Gastrocnemius medialis (tissue), 4 donors: ENCODE results near the gene DPYSL4.

Experiments
- POLR2A ChIP-seq, 2 donors: fragments of 450-650 bp; IDR thresholded peaks; one replicate each; pipeline ENCODE4 v1.6.1; 2017; ENCODE audit warnings: antibody characterized with exemption in 2 of 2, mild to moderate bottlenecking in 2 of 2, moderate library complexity in 2 of 2
- TF ChIP-seq, protein P1 (sequence below), 5 experiments: fragments of 450-650 bp in 3 of 5; fragments of 200-600 bp in 2 of 5; sonication (generic) in 2 of 5; IDR thresholded peaks in 4 of 5; conservative IDR thresholded peaks in 1 of 5; 1 replicate in 4 of 5; 2 replicates in 1 of 5; pipeline ENCODE4 v1.5.1; 2016 to 2019; ENCODE audit warnings: antibody characterized with exemption in 5 of 5, mild to moderate bottlenecking in 3 of 5, moderate library complexity in 3 of 5

DNA sequence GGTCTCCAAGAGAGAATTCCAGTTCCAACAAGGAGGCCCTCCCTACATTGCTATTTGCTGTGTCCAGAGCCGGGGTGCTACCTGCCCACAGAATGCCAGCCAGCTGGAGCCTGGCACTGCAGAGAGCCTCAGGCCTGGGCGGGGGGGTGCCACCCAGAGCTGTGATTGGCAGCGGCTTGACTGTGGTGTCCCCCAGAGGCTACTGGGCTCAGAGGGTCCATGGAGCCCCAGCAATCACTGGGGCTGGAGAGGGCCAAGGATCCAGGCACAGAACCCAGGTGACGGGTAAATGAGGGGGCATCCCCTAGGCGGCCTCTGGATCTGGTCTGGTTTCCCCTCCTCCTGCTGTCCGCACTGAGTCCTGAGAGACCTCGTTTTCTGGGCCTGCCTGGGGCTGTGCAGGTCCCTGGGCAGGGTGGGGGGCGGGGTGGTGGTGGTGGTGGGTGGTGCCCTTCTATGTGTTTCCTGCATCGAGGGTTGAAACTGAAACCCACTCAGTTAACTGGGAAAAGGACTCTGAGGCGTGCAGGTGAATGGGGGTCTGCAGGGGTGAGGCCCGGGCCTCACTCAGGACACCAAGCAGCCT, 12.6 kb downstream of the DPYSL4 start:
- TF ChIP-seq, protein P1, sequence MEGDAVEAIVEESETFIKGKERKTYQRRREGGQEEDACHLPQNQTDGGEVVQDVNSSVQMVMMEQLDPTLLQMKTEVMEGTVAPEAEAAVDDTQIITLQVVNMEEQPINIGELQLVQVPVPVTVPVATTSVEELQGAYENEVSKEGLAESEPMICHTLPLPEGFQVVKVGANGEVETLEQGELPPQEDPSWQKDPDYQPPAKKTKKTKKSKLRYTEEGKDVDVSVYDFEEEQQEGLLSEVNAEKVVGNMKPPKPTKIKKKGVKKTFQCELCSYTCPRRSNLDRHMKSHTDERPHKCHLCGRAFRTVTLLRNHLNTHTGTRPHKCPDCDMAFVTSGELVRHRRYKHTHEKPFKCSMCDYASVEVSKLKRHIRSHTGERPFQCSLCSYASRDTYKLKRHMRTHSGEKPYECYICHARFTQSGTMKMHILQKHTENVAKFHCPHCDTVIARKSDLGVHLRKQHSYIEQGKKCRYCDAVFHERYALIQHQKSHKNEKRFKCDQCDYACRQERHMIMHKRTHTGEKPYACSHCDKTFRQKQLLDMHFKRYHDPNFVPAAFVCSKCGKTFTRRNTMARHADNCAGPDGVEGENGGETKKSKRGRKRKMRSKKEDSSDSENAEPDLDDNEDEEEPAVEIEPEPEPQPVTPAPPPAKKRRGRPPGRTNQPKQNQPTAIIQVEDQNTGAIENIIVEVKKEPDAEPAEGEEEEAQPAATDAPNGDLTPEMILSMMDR (IDR thresholded peaks at IDR 0.05 in 4 of 5, conservative IDR thresholded peaks at IDR 0.05 in 1 of 5): no peak
- TF ChIP-seq POLR2A (IDR thresholded peaks at IDR 0.05): no peak
